Liver (tissue), 9 donors: ENCODE data around the gene CRB2. TPM values are rescaled to one million over a fixed set of nuclear protein-coding genes. Genes with fewer than 3 reads are reported as not detected.

Source experiments
- DNase-seq: peaks from one replicate; pipeline ENCODE4 v3.0.0-alpha.2; 2017; ENCODE audit warnings: low spot score
- H3K27ac ChIP-seq, 2 donors: one replicate each; pipeline ENCODE4 v1.7.0; 2013; ENCODE audit warnings: inconsistent platforms in 2 of 2, low read length in 2 of 2, control low read depth in 1 of 2, low read depth in 1 of 2, mild to moderate bottlenecking in 1 of 2
- H3K27me3 ChIP-seq, 4 donors: one replicate each; pipeline versions ENCODE4 v1.6.1 to v1.7.0; 2013; ENCODE audit warnings: low read length in 3 of 4, inconsistent platforms in 1 of 4, mild to moderate bottlenecking in 1 of 4, moderate library complexity in 1 of 4; ENCODE audit not compliant: control insufficient read depth in 4 of 4, insufficient read depth in 4 of 4
- H3K36me3 ChIP-seq, 4 donors: one replicate each; pipeline versions ENCODE4 v1.6.1 to v1.7.0; 2013; ENCODE audit warnings: low read length in 3 of 4, mild to moderate bottlenecking in 3 of 4, low read depth in 1 of 4, moderate library complexity in 1 of 4; ENCODE audit not compliant: control insufficient read depth in 4 of 4, insufficient read depth in 3 of 4
- H3K4me1 ChIP-seq, 4 donors: one replicate each; pipeline versions ENCODE4 v1.6.1 to v1.7.0; 2013; ENCODE audit warnings: low read length in 3 of 4, mild to moderate bottlenecking in 3 of 4, moderate library complexity in 1 of 4; ENCODE audit not compliant: control insufficient read depth in 4 of 4, insufficient read depth in 4 of 4
- H3K4me3 ChIP-seq, 3 donors: one replicate each; pipeline versions ENCODE4 v1.6.1 to v1.7.0; 2013; ENCODE audit warnings: low read length in 3 of 3, control low read depth in 1 of 3, low read depth in 1 of 3, mild to moderate bottlenecking in 1 of 3
- H3K9ac ChIP-seq, 2 donors: one replicate each; pipeline ENCODE4 v1.7.0; 2013; ENCODE audit warnings: low read length in 2 of 2, mild to moderate bottlenecking in 2 of 2, moderate library complexity in 2 of 2, control low read depth in 1 of 2, low read depth in 1 of 2
- H3K9me3 ChIP-seq, 4 donors: one replicate each; pipeline versions ENCODE4 v1.6.1 to v1.7.0; 2013; ENCODE audit warnings: low read length in 3 of 4; ENCODE audit not compliant: control insufficient read depth in 4 of 4
- EGR1 ChIP-seq, 2 donors: IDR thresholded peaks; 2 replicates each; pipeline ENCODE4 v1.6.1; 2016 to 2018; ENCODE audit warnings: antibody characterized with exemption in 2 of 2, low read depth in 2 of 2
- FOXA1 ChIP-seq: IDR thresholded peaks from 2 replicates; pipeline ENCODE4 v1.6.1; 2016; ENCODE audit warnings: antibody characterized with exemption
- FOXA2 ChIP-seq: IDR thresholded peaks from 2 replicates; pipeline ENCODE4 v1.6.1; 2016; ENCODE audit warnings: antibody characterized with exemption
- GABPA ChIP-seq, 2 donors: IDR thresholded peaks in 1 of 2; conservative IDR thresholded peaks in 1 of 2; 2 replicates each; pipeline ENCODE4 v1.6.1; 2016; ENCODE audit warnings: antibody characterized with exemption in 2 of 2, mild to moderate bottlenecking in 1 of 2, moderate library complexity in 1 of 2
- HNF4A ChIP-seq, 2 donors: conservative IDR thresholded peaks; 2 replicates each; pipeline ENCODE4 v1.6.1; 2016; ENCODE audit warnings: antibody characterized with exemption in 2 of 2, mild to moderate bottlenecking in 2 of 2
- HNF4G ChIP-seq: IDR thresholded peaks from 2 replicates; pipeline ENCODE4 v1.6.1; 2016; ENCODE audit warnings: antibody characterized with exemption
- JUND ChIP-seq, 2 donors: IDR thresholded peaks; 2 replicates each; pipeline ENCODE4 v1.6.1; 2016; ENCODE audit warnings: antibody characterized with exemption in 2 of 2
- NR2F2 ChIP-seq: IDR thresholded peaks from 2 replicates; pipeline ENCODE4 v1.6.1; 2016; ENCODE audit warnings: antibody characterized with exemption
- RAD21 ChIP-seq, 2 donors: IDR thresholded peaks; 2 replicates each; pipeline ENCODE4 v1.6.1; 2016; ENCODE audit warnings: antibody characterized with exemption in 2 of 2, mild to moderate bottlenecking in 2 of 2
- RXRA ChIP-seq, 2 donors: IDR thresholded peaks; 2 replicates each; pipeline ENCODE4 v1.6.1; 2017 to 2018; ENCODE audit warnings: antibody characterized with exemption in 2 of 2, mild to moderate bottlenecking in 1 of 2
- SP1 ChIP-seq: IDR thresholded peaks from 2 replicates; pipeline ENCODE4 v1.6.1; 2018; ENCODE audit warnings: antibody characterized with exemption, mild to moderate bottlenecking
- TAF1 ChIP-seq: conservative IDR thresholded peaks from 2 replicates; pipeline ENCODE4 v1.6.1; 2016; ENCODE audit warnings: antibody characterized with exemption, mild to moderate bottlenecking
- YY1 ChIP-seq: IDR thresholded peaks from 2 replicates; pipeline ENCODE4 v1.6.1; 2016; ENCODE audit warnings: antibody characterized with exemption, mild to moderate bottlenecking
- WGBS: extraction: QIAGEN DNeasy Blood & Tissue Kit; methylation state at CpG from one replicate; pipeline ENCODE4 v1.1.7; 2013; 5-methylcytosine and 5-hydroxymethylcytosine counted together
- polyA plus RNA-seq, 2 donors: library from polyadenylated mRNA; stranded (reverse) in 1 of 2; unstranded in 1 of 2; fragments of 200-250 nt in 1 of 2; fragments of >200 nt in 1 of 2; fragmentation: Nextera tagmentation in 1 of 2; extraction: Ambion mirVana in 1 of 2; gene quantifications; one replicate each; pipeline versions ENCODE4 v1.2.1 to v1.2.3, GENCODE V29; 2013 to 2015
- total RNA-seq, 2 donors: library from RNA; depleted of rRNA; stranded (reverse); fragments of >200 nt; gene quantifications; one replicate each; pipeline ENCODE4 v1.2.3, GENCODE V29; 2014
- TF ChIP-seq, protein P1 (sequence below): IDR thresholded peaks from 2 replicates; pipeline ENCODE4 v1.6.1; 2016; ENCODE audit warnings: antibody characterized with exemption
- TF ChIP-seq, protein P2 (sequence below): fragments of 150-350 bp; IDR thresholded peaks from 2 replicates; pipeline ENCODE4 v1.5.1; 2017; ENCODE audit warnings: improper control_type of control experiment, low read depth, low read length; ENCODE audit not compliant: missing input control
- TF ChIP-seq, protein P3 (sequence below): IDR thresholded peaks from 2 replicates; pipeline ENCODE4 v1.6.1; 2016; ENCODE audit warnings: antibody characterized with exemption
- TF ChIP-seq, protein P4 (sequence below): IDR thresholded peaks from 2 replicates; pipeline ENCODE4 v1.6.1; 2016; ENCODE audit warnings: antibody characterized with exemption, mild to moderate bottlenecking
- TF ChIP-seq, protein P5 (sequence below): IDR thresholded peaks from 2 replicates; pipeline ENCODE4 v1.6.1; 2016; ENCODE audit warnings: antibody characterized with exemption
- donor health status: healthy.
- donor health status: healthy.
- donor health status: healthy.
- donor health status: healthy.
- donor health status: healthy.

Gene CRB2
- total and polyA plus RNA-seq, 4 donors, result 1.7 TPM; not detected in 3

DNA sequence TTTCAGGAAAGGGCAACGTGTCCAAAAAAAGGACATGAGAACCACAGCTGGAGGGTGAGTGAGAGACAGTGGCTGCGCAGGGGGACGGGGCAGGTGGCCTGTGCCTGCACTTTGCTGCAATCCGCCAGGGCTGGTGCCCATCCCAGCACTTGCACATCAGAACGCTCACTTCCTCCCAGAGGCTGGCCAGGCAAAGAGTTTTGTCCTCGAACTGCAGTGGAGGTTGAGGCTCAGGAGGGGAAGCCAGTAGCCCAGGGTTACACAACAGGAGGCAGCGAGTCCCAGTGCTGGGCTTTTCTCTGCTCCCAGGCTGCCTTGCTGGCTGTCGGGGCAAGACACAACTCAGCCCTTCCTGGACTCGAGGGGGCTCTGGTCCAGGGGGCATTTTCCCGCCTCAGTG is 33.1 kb downstream of the CRB2 start:
- H3K27me3 ChIP-seq, result no peaks in the 10 kb centered on the region
- H3K36me3 ChIP-seq, result no peaks in the 10 kb centered on the region
- DNase-seq, result no peak
- H3K9me3 ChIP-seq, result no peaks in the 10 kb centered on the region
- TF ChIP-seq NR2F2, result no peak
- no peak for TF ChIP-seq YY1
- no peak for TF ChIP-seq HNF4G
- TF ChIP-seq, protein P1, sequence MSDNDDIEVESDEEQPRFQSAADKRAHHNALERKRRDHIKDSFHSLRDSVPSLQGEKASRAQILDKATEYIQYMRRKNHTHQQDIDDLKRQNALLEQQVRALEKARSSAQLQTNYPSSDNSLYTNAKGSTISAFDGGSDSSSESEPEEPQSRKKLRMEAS, result no peak
- TF ChIP-seq JUND (IDR thresholded peaks at IDR 0.05), result no peak
- TF ChIP-seq EGR1 (IDR thresholded peaks at IDR 0.05; ENCODE audit: low read depth in 2 of 2), result no peak
- TF ChIP-seq SP1, result no peak
- TF ChIP-seq TAF1, result no peak
- TF ChIP-seq, protein P2, sequence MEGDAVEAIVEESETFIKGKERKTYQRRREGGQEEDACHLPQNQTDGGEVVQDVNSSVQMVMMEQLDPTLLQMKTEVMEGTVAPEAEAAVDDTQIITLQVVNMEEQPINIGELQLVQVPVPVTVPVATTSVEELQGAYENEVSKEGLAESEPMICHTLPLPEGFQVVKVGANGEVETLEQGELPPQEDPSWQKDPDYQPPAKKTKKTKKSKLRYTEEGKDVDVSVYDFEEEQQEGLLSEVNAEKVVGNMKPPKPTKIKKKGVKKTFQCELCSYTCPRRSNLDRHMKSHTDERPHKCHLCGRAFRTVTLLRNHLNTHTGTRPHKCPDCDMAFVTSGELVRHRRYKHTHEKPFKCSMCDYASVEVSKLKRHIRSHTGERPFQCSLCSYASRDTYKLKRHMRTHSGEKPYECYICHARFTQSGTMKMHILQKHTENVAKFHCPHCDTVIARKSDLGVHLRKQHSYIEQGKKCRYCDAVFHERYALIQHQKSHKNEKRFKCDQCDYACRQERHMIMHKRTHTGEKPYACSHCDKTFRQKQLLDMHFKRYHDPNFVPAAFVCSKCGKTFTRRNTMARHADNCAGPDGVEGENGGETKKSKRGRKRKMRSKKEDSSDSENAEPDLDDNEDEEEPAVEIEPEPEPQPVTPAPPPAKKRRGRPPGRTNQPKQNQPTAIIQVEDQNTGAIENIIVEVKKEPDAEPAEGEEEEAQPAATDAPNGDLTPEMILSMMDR, result no peak
- TF ChIP-seq, protein P3, sequence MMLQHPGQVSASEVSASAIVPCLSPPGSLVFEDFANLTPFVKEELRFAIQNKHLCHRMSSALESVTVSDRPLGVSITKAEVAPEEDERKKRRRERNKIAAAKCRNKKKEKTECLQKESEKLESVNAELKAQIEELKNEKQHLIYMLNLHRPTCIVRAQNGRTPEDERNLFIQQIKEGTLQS, result no peak
- no peak for TF ChIP-seq FOXA1
- TF ChIP-seq GABPA (IDR thresholded peaks at IDR 0.05 in 1 of 2, conservative IDR thresholded peaks at IDR 0.05 in 1 of 2), result no peak
- TF ChIP-seq, protein P4, sequence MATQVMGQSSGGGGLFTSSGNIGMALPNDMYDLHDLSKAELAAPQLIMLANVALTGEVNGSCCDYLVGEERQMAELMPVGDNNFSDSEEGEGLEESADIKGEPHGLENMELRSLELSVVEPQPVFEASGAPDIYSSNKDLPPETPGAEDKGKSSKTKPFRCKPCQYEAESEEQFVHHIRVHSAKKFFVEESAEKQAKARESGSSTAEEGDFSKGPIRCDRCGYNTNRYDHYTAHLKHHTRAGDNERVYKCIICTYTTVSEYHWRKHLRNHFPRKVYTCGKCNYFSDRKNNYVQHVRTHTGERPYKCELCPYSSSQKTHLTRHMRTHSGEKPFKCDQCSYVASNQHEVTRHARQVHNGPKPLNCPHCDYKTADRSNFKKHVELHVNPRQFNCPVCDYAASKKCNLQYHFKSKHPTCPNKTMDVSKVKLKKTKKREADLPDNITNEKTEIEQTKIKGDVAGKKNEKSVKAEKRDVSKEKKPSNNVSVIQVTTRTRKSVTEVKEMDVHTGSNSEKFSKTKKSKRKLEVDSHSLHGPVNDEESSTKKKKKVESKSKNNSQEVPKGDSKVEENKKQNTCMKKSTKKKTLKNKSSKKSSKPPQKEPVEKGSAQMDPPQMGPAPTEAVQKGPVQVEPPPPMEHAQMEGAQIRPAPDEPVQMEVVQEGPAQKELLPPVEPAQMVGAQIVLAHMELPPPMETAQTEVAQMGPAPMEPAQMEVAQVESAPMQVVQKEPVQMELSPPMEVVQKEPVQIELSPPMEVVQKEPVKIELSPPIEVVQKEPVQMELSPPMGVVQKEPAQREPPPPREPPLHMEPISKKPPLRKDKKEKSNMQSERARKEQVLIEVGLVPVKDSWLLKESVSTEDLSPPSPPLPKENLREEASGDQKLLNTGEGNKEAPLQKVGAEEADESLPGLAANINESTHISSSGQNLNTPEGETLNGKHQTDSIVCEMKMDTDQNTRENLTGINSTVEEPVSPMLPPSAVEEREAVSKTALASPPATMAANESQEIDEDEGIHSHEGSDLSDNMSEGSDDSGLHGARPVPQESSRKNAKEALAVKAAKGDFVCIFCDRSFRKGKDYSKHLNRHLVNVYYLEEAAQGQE, result no peak
- no peak for TF ChIP-seq RXRA (IDR thresholded peaks at IDR 0.05)
- no peak for TF ChIP-seq FOXA2
- TF ChIP-seq RAD21 (IDR thresholded peaks at IDR 0.05), result no peak
- TF ChIP-seq, protein P5, sequence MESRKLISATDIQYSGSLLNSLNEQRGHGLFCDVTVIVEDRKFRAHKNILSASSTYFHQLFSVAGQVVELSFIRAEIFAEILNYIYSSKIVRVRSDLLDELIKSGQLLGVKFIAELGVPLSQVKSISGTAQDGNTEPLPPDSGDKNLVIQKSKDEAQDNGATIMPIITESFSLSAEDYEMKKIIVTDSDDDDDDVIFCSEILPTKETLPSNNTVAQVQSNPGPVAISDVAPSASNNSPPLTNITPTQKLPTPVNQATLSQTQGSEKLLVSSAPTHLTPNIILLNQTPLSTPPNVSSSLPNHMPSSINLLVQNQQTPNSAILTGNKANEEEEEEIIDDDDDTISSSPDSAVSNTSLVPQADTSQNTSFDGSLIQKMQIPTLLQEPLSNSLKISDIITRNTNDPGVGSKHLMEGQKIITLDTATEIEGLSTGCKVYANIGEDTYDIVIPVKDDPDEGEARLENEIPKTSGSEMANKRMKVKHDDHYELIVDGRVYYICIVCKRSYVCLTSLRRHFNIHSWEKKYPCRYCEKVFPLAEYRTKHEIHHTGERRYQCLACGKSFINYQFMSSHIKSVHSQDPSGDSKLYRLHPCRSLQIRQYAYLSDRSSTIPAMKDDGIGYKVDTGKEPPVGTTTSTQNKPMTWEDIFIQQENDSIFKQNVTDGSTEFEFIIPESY, result no peak
- no peak for TF ChIP-seq HNF4A (conservative IDR thresholded peaks at IDR 0.05)
- H3K4me3 ChIP-seq, result no peak overlapping the region
- 87% methylated on average over 10 of the region's 10 CpGs for WGBS
- H3K9ac ChIP-seq, result no peak overlapping the region
- no peaks in the 10 kb centered on the region for H3K4me1 ChIP-seq
- no peak overlapping the region for H3K27ac ChIP-seq
